Calu3 (cell line): ENCODE measurements around the gene WRNIP1. TPM values are rescaled to one million over a fixed set of nuclear protein-coding genes. Genes with fewer than 3 reads are reported as not detected.

Source experiments
- BruUV-seq: library from RNA; stranded (reverse); fragments of 400-500 nt; replicated peaks from 2 replicates; lab custom pipeline; 2021; lab: Mats Ljungman, UMichigan
- CTCF ChIA-PET: fragments of 300-600 bp; sonication (Branson Sonifier 250); formaldehyde crosslinking; loops from one replicate; lab custom pipeline; 2022; ENCODE audit warnings: antibody characterized with exemption; lab: Charles Lee
- DNase-seq: peaks from one replicate; pipeline ENCODE4 v3.0.0; 2022
- H3K27ac Mint-ChIP-seq: one replicate; pipeline ENCODE4 v1.8.0; 2022; ENCODE audit warnings: mixed read lengths; ENCODE audit not compliant: unreplicated experiment
- H3K27me3 Mint-ChIP-seq: one replicate; pipeline ENCODE4 v1.8.0; 2022; ENCODE audit warnings: mixed read lengths; ENCODE audit not compliant: unreplicated experiment
- H3K36me3 Mint-ChIP-seq: one replicate; pipeline ENCODE4 v1.8.0; 2022; ENCODE audit warnings: mild to moderate bottlenecking, moderate library complexity, mixed read lengths; ENCODE audit not compliant: insufficient read depth, unreplicated experiment
- H3K4me1 Mint-ChIP-seq: one replicate; pipeline ENCODE4 v1.8.0; 2022; ENCODE audit warnings: mild to moderate bottlenecking, low read depth, mixed read lengths; ENCODE audit not compliant: unreplicated experiment
- H3K4me3 Mint-ChIP-seq: one replicate; pipeline ENCODE4 v1.8.0; 2022; ENCODE audit warnings: mild to moderate bottlenecking, low read depth, moderate library complexity, mixed read lengths; ENCODE audit not compliant: unreplicated experiment
- H3K9me3 Mint-ChIP-seq: one replicate; pipeline ENCODE4 v1.8.0; 2022; ENCODE audit warnings: low read depth, mixed read lengths; ENCODE audit not compliant: unreplicated experiment
- CTCF ChIP-seq: fragments of 200-600 bp; IDR thresholded peaks from one replicate; pipeline ENCODE4 v1.8.0; 2022; ENCODE audit warnings: antibody characterized with exemption; ENCODE audit not compliant: unreplicated experiment
- intact Hi-C: fragments of 100-400 bp; cut with micrococcal nuclease; formaldehyde crosslinking; loops from one replicate; pipeline ENCODE4 v1.10.0; 2022; ENCODE audit not compliant: unreplicated experiment
- total RNA-seq: library from RNA; stranded (reverse); gene quantifications from 2 replicates; pipeline ENCODE4 v1.2.3, GENCODE V29; 2022

Gene WRNIP1
- total RNA-seq, 1 experiment from 2014 or later: 41.4 TPM

GRCh38 chr6:2831392-2831791, 66.2 kb downstream of the WRNIP1 start:
- Mint-ChIP-seq H3K36me3 (peaks cover 50% of the 10 kb centered on the region), H3K27me3 (no peaks in the 10 kb centered on the region)
- no TSS peak for BruUV-seq

GRCh38 chr6:2834262-2834661, 69.1 kb downstream of the WRNIP1 start:
- no peak for TF ChIP-seq CTCF
- H3K4me3 Mint-ChIP-seq: no peak overlapping the region
- no peaks in the 10 kb centered on the region for H3K27me3 Mint-ChIP-seq
- BruUV-seq: no TSS peak
- intact Hi-C loops: no loop called here
- DNase-seq: no peak
- H3K36me3 Mint-ChIP-seq: peaks cover 71% of the 10 kb centered on the region
- H3K9me3 Mint-ChIP-seq: no peaks in the 10 kb centered on the region
- H3K27ac Mint-ChIP-seq: peak overlapping the region; percentile 17
- H3K4me1 Mint-ChIP-seq: peaks cover 17% of the 10 kb centered on the region
- CTCF ChIA-PET: no interaction called here

More at GRCh38 chr6:2831392-2831791, 66.2 kb downstream of the WRNIP1 start:
- CTCF ChIA-PET: no interaction called here
- Mint-ChIP-seq H3K27ac (no peak overlapping the region), H3K4me1 (peaks cover 19% of the 10 kb centered on the region), H3K4me3 (no peak overlapping the region), H3K9me3 (no peaks in the 10 kb centered on the region)
- intact Hi-C loops: no loop called here
- TF ChIP-seq CTCF: no peak
- no peak for DNase-seq

Other genes starting within 250 kb of the WRNIP1 start
- 0.73 TPM in 2 replicates for gene MYLK4, start 14.5 kb upstream of the WRNIP1 start, total RNA-seq
- gene SERPINB1, start 76.5 kb downstream of the WRNIP1 start, total RNA-seq: 56.3 and 78.5 TPM in 2 replicates
- gene SERPINB9, start 137.9 kb downstream of the WRNIP1 start, total RNA-seq: 17.2 and 22.9 TPM in 2 replicates
- 53.1 and 60.9 TPM in 2 replicates for gene SERPINB6, start 206.2 kb downstream of the WRNIP1 start, total RNA-seq
- 11.5 and 12.0 TPM in 2 replicates for gene NQO2, start 234.5 kb downstream of the WRNIP1 start, total RNA-seq